Measurements from ENCODE around the gene LAMP1.
"Not testable (repeated sequence)": the region's sequence is repeated elsewhere in the genome, so short reads cannot be mapped to it uniquely, and the experiment has no call there.

Gene LAMP1

DNA sequence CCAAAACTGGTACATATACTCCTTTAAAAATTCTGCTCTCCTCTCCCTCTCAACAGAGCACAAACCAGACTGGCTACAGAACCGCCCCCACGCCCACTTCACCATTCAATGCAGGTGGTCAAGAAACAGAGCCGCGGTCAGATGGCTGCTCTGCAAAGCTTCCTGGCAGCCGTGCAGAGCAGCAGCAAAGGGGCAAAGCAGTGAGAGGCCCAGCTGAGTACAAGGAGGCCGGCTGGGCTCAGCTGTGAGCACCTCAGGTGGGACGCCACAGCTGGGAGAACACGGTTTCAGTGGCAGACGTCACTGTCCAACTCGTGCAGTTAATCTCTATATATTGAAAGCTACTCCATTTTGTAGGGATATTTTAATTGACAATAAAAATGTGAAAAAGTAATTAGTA is 58.6 kb downstream of the LAMP1 start:
- no peak for DNase-seq (ENCODE audit: low read depth in 1 of 2, low spot score in 1 of 2)
- no peak for TF ChIP-seq JUND (IDR thresholded peaks at IDR 0.05; ENCODE audit: low read depth)
- in situ Hi-C loops (cut with HindIII; ENCODE audit: low pct_unique_long_range_greater_than_20kb, low sequenced_read_pairs) = no loop called here

GRCh38 chr13:113356596-113356995 is 59.6 kb downstream of the LAMP1 start:
- in situ Hi-C loops (cut with HindIII; ENCODE audit: low pct_unique_long_range_greater_than_20kb, low sequenced_read_pairs) = no loop called here
- no peak for TF ChIP-seq JUND (IDR thresholded peaks at IDR 0.05; ENCODE audit: low read depth)

GRCh38 chr13:113357529-113357928 is 60.5 kb downstream of the LAMP1 start:
- in situ Hi-C loops (cut with HindIII; ENCODE audit: low pct_unique_long_range_greater_than_20kb, low sequenced_read_pairs) = no loop called here
- no peak for TF ChIP-seq JUND (IDR thresholded peaks at IDR 0.05; ENCODE audit: low read depth)
- no peak for DNase-seq (ENCODE audit: low read depth in 1 of 2, low spot score in 1 of 2)

More at GRCh38 chr13:113356596-113356995, 59.6 kb downstream of the LAMP1 start:
- no peak for DNase-seq (ENCODE audit: low read depth in 1 of 2, low spot score in 1 of 2)

GRCh38 chr13:113358653-113359190 is 61.7 kb downstream of the LAMP1 start:
- in situ Hi-C loops (cut with HindIII; ENCODE audit: low pct_unique_long_range_greater_than_20kb, low sequenced_read_pairs) = no loop called here
- TF ChIP-seq JUND (IDR thresholded peaks at IDR 0.05; ENCODE audit: low read depth) = no peak
- DNase-seq (ENCODE audit: low read depth in 1 of 2, low spot score in 1 of 2) = no peak

DNA sequence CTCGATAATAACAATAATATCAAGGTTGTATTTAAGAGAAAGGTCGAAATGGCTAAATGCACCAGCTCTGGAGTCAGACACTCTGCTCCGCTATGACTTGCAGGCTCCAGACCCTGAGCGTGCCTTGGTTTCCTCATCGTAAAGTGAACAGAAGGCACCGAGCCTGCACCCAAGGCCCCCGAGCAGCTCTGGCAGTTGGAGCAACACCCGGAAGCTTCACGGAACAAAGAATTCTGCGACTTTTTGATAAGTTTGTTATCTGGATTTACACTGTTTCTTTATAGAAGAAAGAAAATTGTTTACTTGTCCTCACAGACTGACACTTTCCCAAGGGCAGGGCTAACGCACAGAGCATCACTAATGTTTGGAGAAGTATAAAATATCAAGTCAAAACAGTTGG is 62.5 kb downstream of the LAMP1 start:
- in situ Hi-C loops (cut with HindIII; ENCODE audit: low pct_unique_long_range_greater_than_20kb, low sequenced_read_pairs) = no loop called here
- no peak for DNase-seq (ENCODE audit: low read depth in 1 of 2, low spot score in 1 of 2)
- TF ChIP-seq JUND (IDR thresholded peaks at IDR 0.05; ENCODE audit: low read depth) = no peak

DNA sequence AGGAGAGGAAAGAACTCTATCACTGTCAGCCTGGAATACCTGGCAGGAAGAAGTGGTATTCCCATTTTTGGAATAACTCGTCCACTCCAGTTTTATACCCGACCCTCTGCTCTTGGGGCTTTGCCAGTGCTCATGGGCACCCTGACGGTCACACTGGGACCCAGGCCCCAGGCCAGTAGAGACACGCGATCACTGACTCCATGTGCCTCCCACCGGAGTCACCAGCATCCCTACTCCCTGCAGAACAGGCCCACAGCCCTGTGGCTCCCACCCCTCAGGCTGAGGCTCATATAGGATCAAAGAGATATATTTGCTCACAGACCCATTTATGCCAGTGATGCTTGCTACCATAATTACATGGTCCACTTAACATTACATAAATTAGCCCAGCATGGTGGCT is 63.4 kb downstream of the LAMP1 start:
- no peak for DNase-seq (ENCODE audit: low read depth in 1 of 2, low spot score in 1 of 2)
- in situ Hi-C loops (cut with HindIII; ENCODE audit: low pct_unique_long_range_greater_than_20kb, low sequenced_read_pairs) = no loop called here
- no peak for TF ChIP-seq JUND (IDR thresholded peaks at IDR 0.05; ENCODE audit: low read depth)

DNA sequence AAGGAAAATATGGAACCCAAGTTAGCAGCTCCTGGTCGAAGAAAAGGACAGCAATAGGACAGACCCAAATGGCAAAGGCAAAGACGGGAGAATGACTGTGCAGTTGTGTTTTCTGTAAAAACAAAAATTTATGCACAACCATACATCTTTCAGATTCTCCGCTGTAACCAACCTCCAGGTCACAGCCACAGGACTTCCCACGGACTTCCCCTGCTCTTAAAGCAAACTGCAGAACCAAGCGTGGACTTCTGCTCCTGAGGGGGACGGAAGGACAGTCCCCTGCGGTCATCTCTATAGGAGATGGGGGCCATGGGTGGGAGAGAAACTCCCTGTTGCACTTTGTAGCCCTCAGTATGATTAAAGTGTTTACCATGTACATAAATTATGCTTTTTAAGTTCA is 64.4 kb downstream of the LAMP1 start:
- in situ Hi-C loops (cut with HindIII; ENCODE audit: low pct_unique_long_range_greater_than_20kb, low sequenced_read_pairs) = no loop called here
- DNase-seq (ENCODE audit: low read depth in 1 of 2, low spot score in 1 of 2) = no peak
- no peak for TF ChIP-seq JUND (IDR thresholded peaks at IDR 0.05; ENCODE audit: low read depth)

GRCh38 chr13:113364311-113364889 is 67.4 kb downstream of the LAMP1 start:
- no peak for TF ChIP-seq JUND (IDR thresholded peaks at IDR 0.05; ENCODE audit: low read depth)
- peak in 1 of 2 experiments; percentile 80 for DNase-seq (ENCODE audit: low read depth in 1 of 2, low spot score in 1 of 2)
- in situ Hi-C loops (cut with HindIII; ENCODE audit: low pct_unique_long_range_greater_than_20kb, low sequenced_read_pairs) = no loop called here

- in situ Hi-C loops (cut with HindIII; ENCODE audit: low pct_unique_long_range_greater_than_20kb, low sequenced_read_pairs) = no loop called here
- no peak for TF ChIP-seq JUND (IDR thresholded peaks at IDR 0.05; ENCODE audit: low read depth)
- no peak for DNase-seq (ENCODE audit: low read depth in 1 of 2, low spot score in 1 of 2)
These were observed 68.0 kb downstream of the LAMP1 start for GRCh38 chr13:113364901-113365582.

GRCh38 chr13:113365583-113365970 is 68.5 kb downstream of the LAMP1 start:
- no peak for TF ChIP-seq JUND (IDR thresholded peaks at IDR 0.05; ENCODE audit: low read depth)
- in situ Hi-C loops (cut with HindIII; ENCODE audit: low pct_unique_long_range_greater_than_20kb, low sequenced_read_pairs) = no loop called here
- DNase-seq (ENCODE audit: low read depth in 1 of 2, low spot score in 1 of 2) = no peak

GRCh38 chr13:113365971-113366588 is 69.0 kb downstream of the LAMP1 start:
- no peak for TF ChIP-seq JUND (IDR thresholded peaks at IDR 0.05; ENCODE audit: low read depth)
- in situ Hi-C loops (cut with HindIII; ENCODE audit: low pct_unique_long_range_greater_than_20kb, low sequenced_read_pairs) = no loop called here
- peak in 1 of 2 experiments; percentile 22 for DNase-seq (ENCODE audit: low read depth in 1 of 2, low spot score in 1 of 2)

DNA sequence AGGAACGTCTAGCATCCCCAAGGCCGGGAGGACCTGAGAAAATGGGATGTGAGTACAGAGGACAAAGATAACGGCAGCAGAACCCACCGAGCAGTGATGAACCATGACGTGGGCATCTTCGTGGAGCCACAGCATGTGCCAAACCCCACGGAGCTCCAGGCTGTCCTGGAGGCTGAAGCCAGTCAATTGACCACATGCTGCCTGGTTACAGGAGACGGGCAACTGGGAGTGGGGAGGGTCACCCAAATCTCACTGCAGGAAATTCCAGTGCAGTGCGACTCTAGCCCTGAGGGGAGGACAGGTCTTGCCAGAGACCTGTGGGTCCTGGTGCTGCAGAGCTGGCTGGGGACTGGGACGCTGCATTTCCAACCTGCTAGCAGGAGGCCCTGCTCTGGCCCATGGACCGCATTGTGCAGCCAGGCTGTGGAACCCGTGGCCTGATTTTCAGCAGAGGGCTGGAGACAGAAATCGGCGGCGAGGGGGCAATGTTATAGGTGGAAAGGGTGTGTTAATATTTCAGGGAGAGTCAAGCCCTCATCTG is 70.1 kb downstream of the LAMP1 start:
- no peak for TF ChIP-seq JUND (IDR thresholded peaks at IDR 0.05; ENCODE audit: low read depth)

DNA sequence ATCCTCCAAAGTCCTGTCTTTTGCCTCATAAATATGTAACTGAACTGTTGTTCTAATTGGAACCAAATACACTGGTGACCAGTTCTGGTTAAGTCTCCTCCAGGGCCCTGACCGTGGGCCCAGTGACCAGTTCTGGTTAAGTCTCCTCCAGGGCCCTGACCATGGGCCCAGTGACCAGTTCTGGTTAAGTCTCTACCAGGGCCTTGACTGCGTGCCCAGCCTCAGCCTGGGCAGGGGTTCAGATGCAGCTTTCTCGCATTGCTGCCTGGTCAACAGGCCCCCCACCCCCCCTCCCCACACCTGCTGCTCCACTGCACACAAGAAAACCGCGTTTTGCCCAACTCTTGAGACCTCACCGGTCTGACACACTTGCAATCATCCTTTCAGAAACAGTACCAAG is 70.7 kb downstream of the LAMP1 start:
- no peak for DNase-seq (ENCODE audit: low read depth in 1 of 2, low spot score in 1 of 2)
- in situ Hi-C loops (cut with HindIII; ENCODE audit: low pct_unique_long_range_greater_than_20kb, low sequenced_read_pairs) = no loop called here

More for the DNA sequence above, 70.1 kb downstream of the LAMP1 start:
- in situ Hi-C loops (cut with HindIII; ENCODE audit: low pct_unique_long_range_greater_than_20kb, low sequenced_read_pairs) = no loop called here
- no peak for DNase-seq (ENCODE audit: low read depth in 1 of 2, low spot score in 1 of 2)

GRCh38 chr13:113368353-113368752 is 71.3 kb downstream of the LAMP1 start:
- in situ Hi-C loops (cut with HindIII; ENCODE audit: low pct_unique_long_range_greater_than_20kb, low sequenced_read_pairs); DNase-seq (ENCODE audit: low read depth in 1 of 2, low spot score in 1 of 2): not testable (repeated sequence)

More for the DNA sequence above, 70.7 kb downstream of the LAMP1 start:
- TF ChIP-seq JUND (IDR thresholded peaks at IDR 0.05; ENCODE audit: low read depth) = no peak

Measured in T47D (cell line).